Stimulated activated CD8-positive, alpha-beta memory T cell treated with anti-CD3 and anti-CD28 coated beads, Interleukin-2, amount 100 ng/mL, for 48 hours (primary cell): ENCODE results near the gene CUX1.
"Not testable (repeated sequence)": the region's sequence is repeated elsewhere in the genome, so short reads cannot be mapped to it uniquely, and the experiment has no call there.

ENCODE experiments used
- DNase-seq, 2 donors: peaks; one replicate each; pipeline ENCODE4 v3.0.0-alpha.2; 2020; ENCODE audit warnings: low read depth in 2 of 2

Gene CUX1

DNA sequence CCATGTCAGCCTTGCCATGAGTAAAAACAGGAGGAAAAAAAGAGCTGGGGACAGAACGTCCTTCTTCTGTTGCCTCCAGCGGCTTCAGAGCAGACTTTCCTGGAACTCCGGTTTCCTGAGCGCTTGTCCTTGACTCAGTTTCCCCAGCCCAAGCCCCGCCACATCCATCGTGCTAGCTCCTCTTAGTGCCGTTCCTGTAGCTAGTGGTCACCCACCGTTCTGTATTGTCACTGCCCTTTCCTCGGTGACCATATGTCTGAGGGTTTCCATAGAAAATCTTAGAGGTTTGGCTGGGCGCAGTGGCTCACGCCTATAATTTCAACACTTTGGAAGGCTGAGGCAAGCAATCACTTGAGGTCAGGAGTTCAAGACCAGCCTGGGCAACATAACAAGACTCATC is 100.1 kb downstream of the CUX1 start:
- no peak for DNase-seq

DNA sequence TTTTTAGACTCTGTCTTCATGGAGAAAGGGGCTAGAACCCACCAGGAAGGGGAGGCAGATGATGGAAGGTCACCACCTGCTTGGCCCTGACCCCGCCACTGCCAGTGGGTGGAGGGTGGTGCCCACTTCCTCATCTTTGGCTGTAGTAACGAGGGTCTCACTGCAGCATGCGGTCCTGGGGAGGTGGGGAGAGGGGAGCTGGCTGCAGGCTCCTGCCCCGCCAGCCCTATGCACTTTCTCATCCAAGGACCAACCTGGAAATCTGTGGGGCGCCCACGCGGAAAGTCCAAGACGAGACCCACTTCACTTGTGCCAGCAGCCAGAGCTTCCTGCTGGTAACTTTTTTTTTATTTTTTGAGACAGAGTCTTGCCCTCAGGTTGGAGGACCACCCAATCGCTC is 101.0 kb downstream of the CUX1 start:
- DNase-seq, result no peak

DNA sequence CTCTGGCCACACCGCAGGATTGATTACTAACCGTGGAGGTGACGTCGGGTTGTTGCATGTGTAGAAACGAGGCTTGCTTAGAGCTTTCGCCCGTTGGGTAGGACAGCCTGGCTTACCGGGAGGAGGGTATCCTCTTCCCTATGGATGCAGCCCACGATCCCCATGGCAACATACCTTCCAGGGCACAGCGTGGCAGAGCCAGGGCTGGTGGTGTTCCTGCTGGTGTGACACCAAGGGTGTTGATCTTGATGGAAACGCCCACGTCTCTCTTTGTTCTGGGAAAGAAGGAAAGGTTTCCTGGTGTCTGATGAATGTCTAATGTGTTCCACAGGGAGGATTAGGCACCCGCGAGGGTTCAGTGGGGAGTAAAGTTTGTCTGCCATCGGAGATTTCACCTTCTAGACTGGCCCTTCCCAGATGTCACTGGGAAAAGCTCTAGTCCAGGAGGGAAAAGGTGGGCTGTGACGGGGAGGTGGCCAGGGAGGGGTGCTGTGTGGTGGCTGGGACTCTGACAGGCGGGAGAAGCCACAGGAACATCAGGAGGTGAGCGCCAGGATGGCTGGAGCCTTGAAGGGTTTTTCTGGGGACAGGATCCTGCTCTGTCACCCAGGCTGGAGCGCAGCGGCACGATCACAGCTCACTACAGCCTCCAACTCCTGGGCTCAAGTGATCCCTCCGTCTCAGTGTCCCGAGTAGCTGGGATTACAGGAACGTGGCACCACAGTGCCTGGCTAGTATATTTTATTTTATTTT is 102.1 kb downstream of the CUX1 start:
- DNase-seq, result no peak

DNA sequence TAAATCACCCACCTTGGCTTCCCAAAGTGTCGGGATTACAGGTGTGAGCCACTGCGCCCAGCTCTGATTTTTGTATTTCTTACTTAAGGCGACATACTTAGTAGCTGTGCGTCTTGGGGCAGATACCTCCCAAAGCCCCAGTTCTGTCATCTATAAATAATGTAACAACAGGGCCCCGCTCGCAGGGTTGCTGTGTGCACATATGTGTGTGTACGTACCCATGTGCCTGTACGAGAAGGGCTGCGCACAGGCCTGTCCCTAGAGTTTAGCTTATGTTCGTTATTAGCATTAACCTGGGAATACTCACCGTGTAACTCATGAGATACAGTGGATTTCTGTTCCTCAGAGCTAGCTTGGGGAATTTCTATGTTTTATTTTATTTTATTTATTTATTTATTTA is 103.6 kb downstream of the CUX1 start:
- DNase-seq, result no peak

DNA sequence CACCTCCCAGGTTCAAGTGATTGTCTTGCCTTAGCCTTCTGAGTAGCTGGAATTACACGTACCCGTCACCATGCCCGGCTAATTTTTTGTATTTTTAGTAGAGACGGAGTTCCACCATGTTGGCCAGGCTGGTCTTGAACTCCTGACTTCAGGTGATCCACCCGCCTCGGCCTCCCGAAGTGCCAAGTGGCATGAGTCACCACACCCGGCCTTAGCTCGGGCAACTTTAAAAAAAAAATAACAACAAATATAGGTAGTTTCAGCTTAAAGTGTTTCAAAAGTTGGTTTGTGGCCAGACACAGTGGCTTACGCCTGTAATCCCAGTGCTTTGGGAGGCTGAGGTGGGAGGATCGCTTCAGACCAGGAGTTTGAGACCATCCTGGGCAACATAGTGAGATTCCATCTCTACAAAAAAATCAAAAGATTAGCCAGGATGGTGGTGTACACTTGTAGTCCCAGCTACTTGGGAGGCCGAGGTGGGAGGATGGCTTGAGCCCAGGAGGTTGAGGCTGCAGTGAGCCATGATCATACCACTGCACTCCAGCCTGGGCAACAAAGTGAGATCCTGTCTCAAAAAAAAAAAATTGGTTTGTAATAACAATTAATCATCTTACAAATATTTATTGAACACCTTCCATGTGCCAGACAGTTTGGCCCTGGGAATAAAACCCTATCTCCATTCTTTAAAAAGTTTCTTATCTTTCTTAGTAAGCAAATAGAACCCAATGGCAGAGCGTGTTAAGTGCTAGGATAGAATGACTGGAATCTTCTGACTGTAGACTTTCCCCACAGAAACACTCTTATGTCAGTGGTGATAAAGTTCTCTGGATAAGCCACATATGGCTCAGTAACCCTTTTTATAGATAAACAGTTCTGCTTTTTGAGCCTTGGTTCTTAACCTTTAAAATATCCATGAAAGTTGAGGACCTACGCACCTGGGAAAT is 104.4 kb downstream of the CUX1 start:
- not testable (repeated sequence) for DNase-seq

DNA sequence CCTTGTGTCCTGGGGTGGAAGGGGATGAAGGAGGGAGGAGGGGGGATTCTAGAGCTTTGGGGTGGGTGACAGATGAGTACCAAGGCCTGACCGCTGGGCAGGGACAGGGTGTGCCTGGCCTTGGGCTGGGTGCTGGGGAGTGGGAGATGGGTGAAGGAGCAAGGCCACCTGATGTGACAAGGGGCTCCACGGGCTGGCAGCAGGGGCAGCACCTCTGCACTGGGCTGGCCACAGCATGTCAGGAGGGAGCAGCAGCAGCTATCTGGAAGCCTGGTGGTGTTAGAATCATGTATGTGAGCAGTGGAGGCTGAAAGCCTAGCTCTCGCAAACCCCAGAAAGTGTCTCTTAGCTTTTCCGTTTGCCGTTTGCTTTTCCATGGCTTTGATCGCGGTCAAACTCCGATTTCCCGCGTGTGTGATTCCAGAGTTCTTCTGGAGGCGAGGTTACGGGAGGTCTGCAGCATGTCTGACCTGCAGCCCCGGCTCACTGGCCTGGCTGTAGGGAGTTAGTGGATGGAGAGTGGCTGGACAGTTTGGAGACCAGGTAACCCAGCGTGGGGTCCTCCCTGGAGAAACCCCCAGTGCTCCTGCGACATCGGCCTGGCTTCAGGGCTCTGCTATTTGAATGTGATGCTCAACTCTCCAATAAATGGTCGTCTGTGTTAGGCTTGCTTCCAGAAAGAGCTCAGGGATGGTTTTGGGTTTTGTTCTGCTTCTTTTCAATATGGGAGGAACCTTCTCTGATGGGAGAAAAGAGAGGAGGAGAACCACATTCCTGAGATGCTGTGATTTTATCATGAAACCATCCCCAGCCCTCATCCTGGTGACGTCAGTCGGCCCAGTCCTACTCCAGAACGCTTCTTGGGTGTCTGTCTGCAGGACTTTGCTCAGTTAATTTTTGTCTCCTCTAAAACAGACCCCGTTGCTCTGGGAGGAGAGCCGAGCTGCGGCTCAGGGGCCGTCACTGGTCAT is 105.5 kb downstream of the CUX1 start:
- no peak for DNase-seq

DNA sequence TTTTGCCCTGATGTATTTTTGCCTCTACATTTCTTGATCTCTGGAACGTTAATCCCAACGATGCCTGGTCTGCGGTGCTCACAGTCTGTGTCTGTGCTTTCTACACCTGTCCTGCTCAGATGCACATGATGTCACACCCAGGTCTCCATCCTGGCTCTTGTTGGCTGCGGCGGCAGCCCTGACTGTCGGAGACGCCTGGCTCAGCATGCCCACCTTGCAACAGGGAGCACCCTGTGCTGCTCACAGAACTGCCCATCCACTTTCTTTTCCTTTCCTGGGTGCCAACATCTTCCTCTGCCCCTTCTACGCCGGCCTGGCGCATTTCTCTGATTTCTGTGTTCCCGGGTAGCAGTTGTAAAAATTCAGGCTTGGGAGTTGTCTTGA is 106.2 kb downstream of the CUX1 start:
- DNase-seq, result no peak

DNA sequence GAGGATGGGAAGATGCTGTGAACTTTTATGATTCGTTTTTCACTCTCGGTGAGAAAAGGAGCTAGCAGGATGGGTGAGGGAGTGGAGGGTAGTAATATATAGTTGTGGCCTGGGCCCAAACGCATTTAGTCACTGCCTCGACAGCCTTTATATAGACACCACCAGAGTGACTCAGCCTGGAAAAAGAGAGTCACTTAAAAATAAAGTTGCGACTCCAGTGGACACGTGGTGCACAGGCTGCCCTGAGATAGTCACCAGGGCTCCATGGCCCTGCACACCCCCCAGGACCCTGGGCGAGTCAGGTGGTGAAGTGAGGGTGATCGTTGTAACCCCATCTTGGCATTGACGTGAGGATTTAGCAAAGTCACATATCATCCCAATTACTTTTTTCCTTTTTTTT is 106.7 kb downstream of the CUX1 start:
- peak; percentile 10 to 12 for DNase-seq

DNA sequence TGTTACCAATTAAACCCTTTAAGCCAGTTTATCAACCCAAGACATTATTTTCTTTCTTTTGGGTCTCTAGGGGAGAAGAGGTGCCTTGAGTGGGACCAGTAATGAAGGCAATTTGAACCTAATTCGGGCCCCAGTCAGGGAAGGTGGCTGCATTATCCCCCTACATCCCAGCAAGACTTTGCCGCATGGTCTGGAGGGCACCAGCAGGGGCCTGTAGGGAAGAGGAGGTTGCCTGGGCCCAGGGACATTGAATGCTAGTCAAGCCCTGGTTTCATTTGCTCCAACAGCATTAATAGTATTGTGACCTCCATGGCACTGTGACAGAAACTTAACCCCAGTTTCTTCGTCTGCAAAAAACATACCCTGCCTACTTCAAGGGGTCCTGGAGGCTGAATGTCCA is 108.8 kb downstream of the CUX1 start:
- DNase-seq, result no peak

DNA sequence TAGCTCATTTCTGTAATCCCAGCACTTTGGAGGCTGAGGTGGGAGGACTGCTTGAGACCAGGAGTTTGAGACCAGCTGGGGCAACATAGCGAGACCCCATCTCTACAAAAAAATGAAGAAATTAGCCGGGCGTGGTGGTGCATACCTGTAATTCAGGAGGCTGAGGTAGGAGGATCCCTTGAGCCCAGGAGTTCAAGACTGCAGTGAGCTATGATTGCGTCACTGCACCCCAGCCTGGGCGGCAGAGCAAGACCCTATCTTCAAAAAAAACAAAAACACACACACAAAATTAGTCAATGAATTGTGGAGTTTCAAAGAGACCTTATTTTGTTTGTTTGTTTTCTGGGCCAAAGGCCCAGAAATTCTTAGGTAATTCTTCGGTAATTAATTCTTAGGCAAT is 110.0 kb downstream of the CUX1 start:
- DNase-seq, result no peak

DNA sequence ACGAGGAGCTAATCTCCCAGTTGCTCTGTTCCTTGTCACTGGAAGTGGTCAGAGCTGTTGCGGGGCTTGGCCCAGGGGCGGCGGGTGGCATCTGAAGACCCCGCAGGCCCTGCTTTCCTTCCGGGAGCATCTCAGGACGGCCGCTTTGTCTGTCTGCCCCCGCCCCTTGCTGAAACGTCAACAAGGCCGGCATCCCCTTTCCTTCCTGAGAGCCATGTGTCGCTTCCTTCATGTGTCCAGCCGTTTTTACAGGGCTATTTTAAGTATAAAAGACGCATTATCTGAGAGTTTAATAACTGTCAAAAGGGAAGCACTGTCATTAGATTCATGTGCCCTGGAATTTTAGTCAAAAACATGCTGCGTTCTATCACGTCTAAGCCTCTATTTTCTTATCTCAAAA is 110.4 kb downstream of the CUX1 start:
- DNase-seq, result no peak

DNA sequence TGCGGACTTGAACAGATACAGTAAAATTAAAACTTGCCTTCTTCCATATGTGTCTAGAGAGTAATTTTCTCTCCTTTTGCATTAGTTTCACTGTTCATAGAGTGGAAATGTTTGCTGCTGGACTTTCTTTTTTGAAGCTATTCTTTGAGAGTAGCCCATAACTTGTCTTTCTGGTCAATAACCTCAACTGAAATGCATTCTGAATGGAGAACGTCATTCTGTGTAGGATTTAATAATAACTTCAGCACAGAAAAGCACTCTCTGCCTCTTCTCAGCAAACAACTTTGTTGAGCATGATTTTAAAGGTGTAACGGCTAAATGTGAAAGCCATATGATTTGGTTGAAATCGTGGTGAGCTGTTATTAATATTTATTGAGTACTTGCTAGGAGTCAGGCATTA is 111.8 kb downstream of the CUX1 start:
- no peak for DNase-seq

DNA sequence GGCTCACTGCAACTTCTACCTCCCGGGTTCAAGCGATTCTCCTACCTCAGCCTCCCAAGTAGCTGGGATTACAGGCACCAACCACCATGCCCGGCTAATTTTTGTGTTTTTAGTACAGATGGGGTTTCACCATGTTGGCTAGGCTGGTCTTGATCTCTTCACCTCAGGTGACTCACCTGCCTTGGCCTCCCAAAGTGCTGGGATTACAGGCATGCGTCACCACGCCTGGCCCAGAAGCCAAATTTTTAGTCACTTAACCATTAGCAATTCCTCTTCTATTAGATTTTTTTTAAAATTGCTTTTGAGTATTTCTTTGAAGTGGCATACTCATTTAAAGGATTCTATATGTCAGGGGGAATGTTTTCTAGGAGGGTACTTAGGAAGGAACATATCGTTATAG is 112.5 kb downstream of the CUX1 start:
- not testable (repeated sequence) for DNase-seq

DNA sequence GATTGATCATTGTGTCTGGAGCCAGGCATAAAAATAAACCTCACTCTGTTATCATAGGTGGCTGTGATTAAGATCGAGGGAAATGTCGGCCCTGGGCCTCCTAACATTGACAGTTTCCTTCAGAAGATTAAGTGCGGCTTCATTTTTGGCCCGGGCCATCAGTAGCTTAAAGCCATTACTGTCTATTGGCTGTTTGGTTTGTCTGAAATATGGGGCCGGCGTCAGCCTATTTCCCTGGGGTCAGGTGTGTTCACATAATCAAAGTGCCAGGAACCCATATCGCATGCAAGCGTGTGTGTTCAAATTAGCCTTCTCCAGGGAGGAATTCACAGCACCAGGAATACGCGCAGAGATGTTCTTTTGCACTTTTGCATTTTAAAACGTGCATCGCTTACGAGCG is 114.7 kb downstream of the CUX1 start:
- DNase-seq, result no peak

DNA sequence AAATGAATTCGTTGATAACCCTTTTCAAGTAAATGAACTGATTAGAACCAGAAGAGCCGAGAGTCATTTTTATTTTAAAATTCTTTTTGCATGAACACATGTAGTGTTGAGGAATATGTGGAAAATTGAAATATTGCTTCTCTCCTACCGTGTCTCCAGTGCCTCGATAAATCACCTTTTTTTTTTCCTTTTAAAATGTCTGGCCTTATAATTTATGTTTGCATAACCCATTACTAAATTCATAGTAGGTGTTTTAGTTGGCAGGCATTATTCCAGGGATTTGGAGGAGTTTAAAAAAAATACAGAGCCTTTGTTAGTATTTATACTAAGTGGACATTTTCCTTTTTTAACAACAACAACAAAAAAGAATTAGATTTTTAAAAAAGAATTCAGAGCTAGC is 115.6 kb downstream of the CUX1 start:
- no peak for DNase-seq

DNA sequence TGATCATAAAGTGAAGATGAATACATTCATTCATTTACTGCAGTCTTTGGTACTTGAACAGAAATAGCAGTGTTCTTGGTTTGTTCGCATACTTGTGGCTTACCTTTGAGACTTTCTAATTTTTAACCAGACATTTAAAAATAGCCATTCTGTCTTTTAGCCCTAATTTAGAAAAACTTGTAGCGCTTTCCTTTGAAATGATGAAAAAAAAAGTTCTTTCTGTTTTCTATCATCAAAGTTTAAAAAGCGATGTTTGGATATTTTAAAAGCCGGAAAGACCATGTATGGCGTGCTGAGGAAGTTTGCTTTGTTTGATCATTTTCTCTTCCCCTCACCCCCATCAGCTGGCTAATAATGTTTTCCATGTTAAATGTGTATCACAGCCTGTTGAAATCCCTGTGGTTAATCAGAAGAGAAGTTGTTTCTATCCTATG is 116.3 kb downstream of the CUX1 start:
- DNase-seq, result no peak

DNA sequence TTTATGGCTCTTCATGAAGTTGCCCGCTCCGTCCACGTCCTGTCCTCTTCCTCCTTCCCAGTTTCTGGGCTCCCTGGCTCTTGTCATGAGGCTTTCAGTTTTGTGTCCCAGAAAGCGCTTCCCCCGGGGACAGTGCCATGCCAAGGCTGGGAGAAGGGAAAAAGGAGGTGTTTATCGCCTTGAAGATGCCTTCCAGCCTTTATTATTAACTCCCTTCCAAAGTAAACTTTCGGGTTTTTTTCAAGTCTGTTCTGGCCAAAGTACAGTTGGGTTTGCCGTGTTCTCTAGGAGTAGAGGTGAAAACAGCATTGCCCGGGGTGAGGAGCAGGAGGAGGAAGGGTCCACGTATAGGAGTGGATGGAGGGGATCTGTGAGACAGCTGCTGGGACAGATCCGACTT is 117.2 kb downstream of the CUX1 start:
- no peak for DNase-seq

DNA sequence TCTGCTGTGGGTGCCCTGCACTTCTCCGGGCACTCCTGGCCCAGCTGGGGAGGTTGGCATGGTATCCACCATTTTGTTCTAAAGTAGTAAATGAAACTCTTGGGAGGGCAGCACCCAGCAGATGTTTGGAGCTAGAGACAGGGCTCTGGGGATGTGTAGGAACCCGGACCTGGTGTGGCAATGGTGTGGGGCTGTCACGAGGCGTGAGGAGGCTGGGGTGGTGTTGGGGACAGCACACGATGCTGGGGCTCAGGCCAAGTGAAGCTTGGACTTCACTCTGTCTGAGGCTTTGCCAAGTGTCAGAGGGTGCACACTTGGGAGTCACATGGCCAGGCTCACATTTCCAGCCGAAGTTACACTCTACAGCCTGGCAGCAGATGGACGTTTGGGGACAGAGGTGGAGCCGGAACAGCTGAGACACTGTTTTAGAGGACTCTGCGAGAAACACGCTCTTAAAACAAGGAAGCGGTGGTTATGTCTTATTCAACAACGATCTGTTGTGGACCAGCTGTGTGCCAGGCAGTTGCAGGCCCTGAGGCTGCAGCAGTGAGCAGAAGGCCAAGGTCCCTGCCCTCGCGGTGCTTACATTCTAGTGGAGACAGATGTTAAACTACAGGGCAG is 118.2 kb downstream of the CUX1 start:
- DNase-seq, result no peak

DNA sequence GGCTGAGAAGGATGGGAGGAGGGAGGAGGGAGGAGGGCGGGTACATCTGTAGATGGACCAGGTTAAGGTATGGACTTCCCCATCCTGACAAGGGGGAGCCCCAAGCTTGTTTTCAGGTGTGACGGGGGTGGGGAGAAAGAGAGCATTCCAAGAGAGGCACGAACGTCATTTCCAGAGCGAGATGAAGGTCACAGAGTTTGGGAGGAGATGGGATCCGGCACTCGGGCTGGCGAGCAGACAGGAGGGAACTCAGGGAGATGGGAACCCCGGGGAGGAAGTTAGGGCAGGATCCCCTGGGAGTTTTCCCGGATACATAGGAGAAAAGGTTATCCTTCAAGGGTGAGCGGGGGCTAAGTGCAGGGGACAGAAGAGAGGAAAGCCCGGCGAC is 118.8 kb downstream of the CUX1 start:
- no peak for DNase-seq

DNA sequence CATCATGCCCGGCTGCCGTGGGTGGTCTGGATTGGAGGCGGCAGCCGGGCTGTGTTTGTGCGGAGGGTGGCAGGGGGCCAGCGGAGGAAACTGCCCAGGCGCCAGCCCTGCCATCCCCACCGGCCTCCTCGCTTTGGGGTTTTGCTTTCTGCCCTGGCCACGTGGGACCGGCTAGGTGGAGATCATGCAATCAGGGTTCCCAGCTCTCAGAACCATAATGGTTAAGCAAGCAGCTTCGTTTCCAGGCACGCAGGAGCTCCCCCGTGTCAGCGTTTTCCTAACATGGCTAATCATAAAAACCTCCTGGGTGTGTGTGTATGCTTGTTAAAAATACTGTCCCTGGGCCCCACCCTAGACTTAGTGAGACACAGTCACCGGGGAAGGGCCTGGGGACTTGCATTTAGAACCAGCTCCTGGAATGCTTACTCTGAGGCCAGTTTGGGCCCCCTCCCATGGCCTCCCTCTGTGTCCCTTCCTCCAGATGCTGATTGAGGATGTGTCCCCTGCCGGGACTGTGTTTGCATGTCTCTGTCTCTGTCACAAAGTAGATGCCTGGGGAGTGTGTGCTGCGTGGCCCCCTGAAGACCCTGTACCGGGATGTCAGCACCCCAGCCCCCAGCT is 119.3 kb downstream of the CUX1 start:
- DNase-seq, result no peak
